ENCODE results near the gene CMC2. TPM values are rescaled to one million over a fixed set of nuclear protein-coding genes. Genes with fewer than 3 reads are reported as not detected.
A peak's percentile ranks its signal among the peaks of the same experiment; 100 is the strongest.

CMC2 gene
- total RNA-seq, 2 donors from 2014 or later = 114 to 121 TPM

- Mint-ChIP-seq H3K9me3 (no peaks in the 10 kb centered on the region), H3K4me1 (ENCODE audit: low read depth) (peaks cover 69% of the 10 kb centered on the region), H3K27ac (peak overlapping the region; percentile 99), H3K4me3 (peak overlapping the region; percentile 70 to 90), H3K27me3 (ENCODE audit: low read depth) (no peaks in the 10 kb centered on the region), H3K36me3 (ENCODE audit: insufficient read depth in 2 of 2) (peaks cover 2 to 13% of the 10 kb centered on the region in 2 donors)
- no peak for DNase-seq
- ATAC-seq (replicated peaks in 1 of 2) = no peak
These were observed 10.0 kb downstream of the CMC2 start for GRCh38 chr16:80996688-80997138.

GRCh38 chr16:80994451-80994850, 12.2 kb downstream of the CMC2 start:
- peaks cover 66% of the 10 kb centered on the region for H3K4me1 Mint-ChIP-seq (ENCODE audit: low read depth)
- peaks cover 2 to 13% of the 10 kb centered on the region in 2 donors for H3K36me3 Mint-ChIP-seq (ENCODE audit: insufficient read depth in 2 of 2)

GRCh38 chr16:80993834-80994233, 12.9 kb downstream of the CMC2 start:
- H3K36me3 Mint-ChIP-seq (ENCODE audit: insufficient read depth in 2 of 2) = peaks cover 2 to 8% of the 10 kb centered on the region in 2 donors
- H3K9me3 Mint-ChIP-seq = no peaks in the 10 kb centered on the region
- no peak overlapping the region for H3K4me3 Mint-ChIP-seq
- DNase-seq = no peak
- peaks cover 63% of the 10 kb centered on the region for H3K4me1 Mint-ChIP-seq (ENCODE audit: low read depth)
- peak overlapping the region; percentile 84 for H3K27ac Mint-ChIP-seq
- no peaks in the 10 kb centered on the region for H3K27me3 Mint-ChIP-seq (ENCODE audit: low read depth)
- ATAC-seq (replicated peaks in 1 of 2) = no peak

More at GRCh38 chr16:80994451-80994850, 12.2 kb downstream of the CMC2 start:
- no peak for DNase-seq
- Mint-ChIP-seq H3K4me3 (no peak overlapping the region), H3K9me3 (no peaks in the 10 kb centered on the region), H3K27me3 (ENCODE audit: low read depth) (no peaks in the 10 kb centered on the region), H3K27ac (peak overlapping the region; percentile 84)
- no peak for ATAC-seq (replicated peaks in 1 of 2)

DNA sequence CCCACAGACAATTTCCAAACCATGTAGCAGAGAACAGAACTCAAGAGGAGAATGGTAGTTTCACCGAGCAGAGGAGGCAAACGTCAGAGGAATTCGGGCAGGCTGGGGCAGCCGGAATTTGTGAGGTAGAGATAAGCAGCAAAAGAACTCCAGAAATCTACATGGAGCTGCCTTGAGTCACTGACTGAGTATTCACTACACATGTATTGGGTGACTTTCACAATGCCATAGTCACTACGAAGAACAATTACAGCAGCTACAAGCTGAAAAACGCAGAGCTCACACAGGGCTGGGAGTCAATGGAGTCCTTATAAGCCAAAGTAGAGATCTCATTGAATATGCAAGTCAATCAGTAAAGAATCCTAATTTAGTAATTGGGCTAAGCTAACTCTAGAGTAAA, 13.4 kb downstream of the CMC2 start:
- ATAC-seq (replicated peaks in 1 of 2) = no peak
- H3K36me3 Mint-ChIP-seq (ENCODE audit: insufficient read depth in 2 of 2) = peaks cover 0 to 8% of the 10 kb centered on the region in 2 donors
- no peaks in the 10 kb centered on the region for H3K27me3 Mint-ChIP-seq (ENCODE audit: low read depth)
- peak overlapping the region; percentile 48 for H3K27ac Mint-ChIP-seq
- H3K9me3 Mint-ChIP-seq = no peaks in the 10 kb centered on the region
- no peak overlapping the region for H3K4me3 Mint-ChIP-seq
- peaks cover 58% of the 10 kb centered on the region for H3K4me1 Mint-ChIP-seq (ENCODE audit: low read depth)
- no peak for DNase-seq

DNA sequence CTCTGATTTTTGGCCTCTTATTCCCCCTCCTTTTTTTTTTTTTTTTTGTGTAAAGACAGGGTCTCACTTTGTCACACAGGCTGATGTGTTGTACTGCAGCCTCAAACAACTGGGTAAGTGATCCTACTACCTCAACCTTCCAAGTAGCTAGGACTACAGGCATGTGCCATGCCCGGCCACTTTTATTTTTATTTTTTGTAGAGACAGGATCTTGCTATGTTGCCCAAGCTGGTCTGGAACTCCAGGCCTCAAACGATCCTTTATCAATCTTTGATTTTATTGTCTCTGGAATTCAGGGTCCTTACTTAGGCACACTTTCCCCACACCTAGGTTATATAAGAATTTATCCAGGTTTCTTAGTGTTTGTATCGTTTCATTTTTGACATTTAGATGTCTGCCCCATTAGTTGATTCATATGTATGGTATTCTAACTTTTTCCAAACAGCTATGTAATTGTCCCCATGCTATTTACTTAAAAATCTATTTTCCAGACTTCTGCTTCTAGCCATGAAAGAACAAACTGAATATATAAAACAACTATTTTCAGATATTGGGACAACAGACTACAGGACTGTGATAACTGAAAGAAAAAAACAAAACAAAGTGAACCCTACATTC, 13.9 kb downstream of the CMC2 start:
- H3K9me3 Mint-ChIP-seq = no peaks in the 10 kb centered on the region
- no peak overlapping the region for H3K4me3 Mint-ChIP-seq
- no peaks in the 10 kb centered on the region for H3K27me3 Mint-ChIP-seq (ENCODE audit: low read depth)
- H3K4me1 Mint-ChIP-seq (ENCODE audit: low read depth) = peaks cover 54% of the 10 kb centered on the region
- peak overlapping the region; percentile 90 for H3K27ac Mint-ChIP-seq
- no peak for ATAC-seq (replicated peaks in 1 of 2)
- DNase-seq = no peak
- H3K36me3 Mint-ChIP-seq (ENCODE audit: insufficient read depth in 2 of 2) = peaks cover 0 to 8% of the 10 kb centered on the region in 2 donors

- Mint-ChIP-seq H3K4me3 (no peak overlapping the region), H3K4me1 (ENCODE audit: low read depth) (peaks cover 53% of the 10 kb centered on the region), H3K9me3 (no peaks in the 10 kb centered on the region), H3K27ac (no peak overlapping the region), H3K36me3 (ENCODE audit: insufficient read depth in 2 of 2) (peaks cover 0 to 8% of the 10 kb centered on the region in 2 donors), H3K27me3 (ENCODE audit: low read depth) (no peaks in the 10 kb centered on the region)
- DNase-seq (no peak), ATAC-seq (replicated peaks in 1 of 2) (no peak)
These were observed 14.8 kb downstream of the CMC2 start for GRCh38 chr16:80991792-80992430.

- DNase-seq = no peak
- no peaks in the 10 kb centered on the region for H3K9me3 Mint-ChIP-seq
- H3K4me1 Mint-ChIP-seq (ENCODE audit: low read depth) = peaks cover 56% of the 10 kb centered on the region
- no peaks in the 10 kb centered on the region for H3K27me3 Mint-ChIP-seq (ENCODE audit: low read depth)
- no peak for ATAC-seq (replicated peaks in 1 of 2)
- no peak overlapping the region for H3K4me3 Mint-ChIP-seq
- H3K36me3 Mint-ChIP-seq (ENCODE audit: insufficient read depth in 2 of 2) = peaks cover 0 to 12% of the 10 kb centered on the region in 2 donors
- H3K27ac Mint-ChIP-seq = no peak overlapping the region
These were observed 15.7 kb downstream of the CMC2 start for GRCh38 chr16:80990978-80991377.

DNA sequence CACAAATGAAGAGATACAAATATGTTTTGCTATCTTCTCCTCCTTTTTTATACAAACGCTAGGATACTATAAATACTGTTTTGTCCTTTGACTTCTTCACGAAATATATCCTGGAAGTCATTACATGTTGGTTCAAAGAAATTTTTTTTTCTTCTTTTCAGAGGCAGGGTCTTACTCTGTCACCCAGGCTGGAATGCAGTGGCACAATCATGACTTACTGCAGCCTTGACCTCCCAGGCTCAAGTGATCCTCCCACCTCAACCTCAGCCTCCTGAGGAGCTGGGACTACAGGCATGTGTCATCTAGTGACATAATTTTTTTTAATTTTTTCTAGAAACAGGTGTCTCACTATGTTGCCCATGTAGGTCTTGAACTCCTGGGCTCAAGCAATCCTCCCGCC, 16.1 kb downstream of the CMC2 start:
- Mint-ChIP-seq H3K36me3 (ENCODE audit: insufficient read depth in 2 of 2) (peaks cover 0 to 12% of the 10 kb centered on the region in 2 donors), H3K9me3 (no peaks in the 10 kb centered on the region), H3K4me1 (ENCODE audit: low read depth) (peaks cover 56% of the 10 kb centered on the region), H3K27ac (no peak overlapping the region), H3K4me3 (peak overlapping the region in 1 of 2 donors; percentile 19), H3K27me3 (ENCODE audit: low read depth) (no peaks in the 10 kb centered on the region)
- DNase-seq = no peak
- no peak for ATAC-seq (replicated peaks in 1 of 2)

DNA sequence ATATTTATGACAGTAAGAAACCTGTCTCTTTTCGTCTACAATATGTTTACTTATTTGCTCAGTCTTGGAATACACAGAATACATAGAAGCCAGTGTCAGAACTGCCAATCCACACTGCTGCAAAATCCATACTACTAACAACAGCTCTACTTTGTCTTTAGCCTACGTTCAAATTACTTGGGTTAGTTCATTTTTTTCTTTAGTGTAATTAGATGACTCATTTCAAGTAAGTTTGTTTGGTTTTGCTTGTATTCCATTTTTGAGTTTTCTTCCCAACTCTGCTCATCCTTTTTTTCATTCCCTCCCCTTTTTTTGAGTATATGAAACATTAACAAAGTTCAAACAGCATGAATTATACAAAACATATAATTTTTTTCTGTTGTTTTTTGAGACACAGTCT, 16.9 kb downstream of the CMC2 start:
- ATAC-seq (replicated peaks in 1 of 2) (no peak), DNase-seq (no peak)
- Mint-ChIP-seq H3K4me3 (no peak overlapping the region), H3K4me1 (ENCODE audit: low read depth) (peaks cover 49% of the 10 kb centered on the region), H3K36me3 (ENCODE audit: insufficient read depth in 2 of 2) (peaks cover 0 to 12% of the 10 kb centered on the region in 2 donors), H3K9me3 (no peaks in the 10 kb centered on the region), H3K27ac (no peak overlapping the region), H3K27me3 (ENCODE audit: low read depth) (no peaks in the 10 kb centered on the region)

DNA sequence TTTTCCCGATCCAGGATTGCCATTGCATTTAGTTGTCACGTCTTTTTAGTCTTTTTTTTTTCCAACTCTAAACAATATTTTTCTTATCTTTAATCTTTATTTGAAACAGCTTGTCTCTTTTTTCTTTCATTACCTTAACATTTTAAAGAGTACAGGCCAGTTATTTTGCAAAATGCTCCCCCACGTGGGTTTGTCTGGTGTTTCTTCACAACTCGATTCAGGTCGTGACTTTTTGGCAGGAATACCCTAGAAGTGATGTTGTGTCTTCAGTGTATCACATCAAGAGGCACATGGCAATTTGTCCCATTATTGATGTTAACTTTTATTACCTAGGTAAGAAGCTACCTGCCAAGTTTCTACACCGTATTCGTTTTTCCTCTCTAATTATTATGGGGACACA, 17.9 kb downstream of the CMC2 start:
- Mint-ChIP-seq H3K27ac (no peak overlapping the region), H3K4me1 (ENCODE audit: low read depth) (peaks cover 41% of the 10 kb centered on the region), H3K36me3 (ENCODE audit: insufficient read depth in 2 of 2) (peaks cover 0 to 8% of the 10 kb centered on the region in 2 donors), H3K27me3 (ENCODE audit: low read depth) (no peaks in the 10 kb centered on the region), H3K4me3 (no peak overlapping the region), H3K9me3 (no peaks in the 10 kb centered on the region)
- ATAC-seq (replicated peaks in 1 of 2) = no peak
- no peak for DNase-seq

DNA sequence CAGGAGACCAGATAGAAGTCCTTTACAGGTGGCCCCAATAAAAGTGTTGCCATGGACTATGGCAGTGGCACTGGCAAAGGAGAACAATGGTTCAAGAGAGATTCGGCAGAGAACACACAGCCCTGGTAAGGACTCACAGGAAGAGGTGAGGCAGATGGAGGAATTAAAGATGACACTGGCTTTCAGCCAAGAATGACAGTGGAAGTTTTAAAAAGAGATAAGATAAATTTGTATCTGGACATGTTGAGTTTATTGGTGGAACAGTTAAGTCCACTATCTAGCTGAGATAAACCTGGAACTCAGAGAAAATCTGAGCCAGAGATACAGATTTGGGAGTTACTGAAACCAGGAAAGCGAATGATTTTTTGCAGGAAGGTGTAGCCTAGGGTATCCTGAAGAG, 20.1 kb downstream of the CMC2 start:
- no peaks in the 10 kb centered on the region for H3K27me3 Mint-ChIP-seq (ENCODE audit: low read depth)
- peak overlapping the region; percentile 7 for H3K27ac Mint-ChIP-seq
- H3K36me3 Mint-ChIP-seq (ENCODE audit: insufficient read depth in 2 of 2) = peaks cover 0 to 4% of the 10 kb centered on the region in 2 donors

GRCh38 chr16:80985611-80986010, 21.1 kb downstream of the CMC2 start:
- Mint-ChIP-seq H3K27ac (peak overlapping the region; percentile 62), H3K36me3 (ENCODE audit: insufficient read depth in 2 of 2) (peaks cover 0 to 4% of the 10 kb centered on the region in 2 donors), H3K4me3 (no peak overlapping the region), H3K9me3 (no peaks in the 10 kb centered on the region), H3K27me3 (ENCODE audit: low read depth) (no peaks in the 10 kb centered on the region), H3K4me1 (ENCODE audit: low read depth) (peaks cover 30% of the 10 kb centered on the region)
- DNase-seq = no peak
- ATAC-seq (replicated peaks in 1 of 2) = no peak

More for the DNA sequence above, 20.1 kb downstream of the CMC2 start:
- no peak for ATAC-seq (replicated peaks in 1 of 2)
- no peak overlapping the region for H3K4me3 Mint-ChIP-seq
- H3K9me3 Mint-ChIP-seq = no peaks in the 10 kb centered on the region
- DNase-seq = no peak
- peaks cover 32% of the 10 kb centered on the region for H3K4me1 Mint-ChIP-seq (ENCODE audit: low read depth)

DNA sequence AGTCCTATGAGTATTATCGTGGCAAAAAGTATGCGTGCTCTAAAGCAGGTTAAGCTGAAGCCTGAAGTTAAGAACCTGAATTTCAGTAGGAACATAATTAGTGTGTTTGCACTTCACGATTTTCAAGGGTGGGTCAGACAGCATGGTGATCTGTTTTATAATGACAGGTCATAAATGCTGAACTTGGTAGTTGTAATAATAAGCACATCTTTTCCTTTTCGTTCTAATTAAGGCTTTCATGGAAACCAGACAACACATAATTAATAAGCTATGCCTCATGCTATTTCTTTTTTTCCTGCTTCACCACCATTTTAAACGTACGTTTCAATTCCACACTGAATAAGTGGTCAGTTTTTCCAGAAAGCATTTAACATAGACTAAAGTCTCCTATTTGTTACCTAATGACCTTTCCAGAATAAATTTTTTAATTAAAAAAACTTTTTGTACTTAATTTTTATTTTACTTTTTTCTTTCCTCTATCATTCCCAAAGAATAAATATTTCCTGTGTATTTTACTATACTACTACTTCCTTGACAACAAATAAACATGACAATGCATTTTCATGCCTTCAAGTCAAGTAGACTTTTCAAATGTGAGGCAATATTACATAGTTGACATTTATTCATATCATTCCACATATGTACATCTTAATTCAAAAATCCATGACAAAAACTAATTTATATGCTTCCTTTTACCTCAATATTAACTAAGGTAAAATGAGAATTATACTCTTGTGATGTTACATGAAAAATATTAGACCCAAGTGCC, 22.4 kb downstream of the CMC2 start:
- peaks cover 17% of the 10 kb centered on the region for H3K4me1 Mint-ChIP-seq (ENCODE audit: low read depth)
- H3K27me3 Mint-ChIP-seq (ENCODE audit: low read depth) = no peaks in the 10 kb centered on the region
- DNase-seq = no peak
- peaks cover 0 to 4% of the 10 kb centered on the region in 2 donors for H3K36me3 Mint-ChIP-seq (ENCODE audit: insufficient read depth in 2 of 2)
- peak overlapping the region; percentile 60 for H3K27ac Mint-ChIP-seq
- no peak for ATAC-seq (replicated peaks in 1 of 2)
- no peaks in the 10 kb centered on the region for H3K9me3 Mint-ChIP-seq
- H3K4me3 Mint-ChIP-seq = no peak overlapping the region

Data from activated T-cell treated with anti-CD3 and anti-CD28 coated beads, Interleukin-2, amount 50 U/mL, for 72 hours (primary cell).